ENCODE measurements around the gene PHYKPL.

DNA sequence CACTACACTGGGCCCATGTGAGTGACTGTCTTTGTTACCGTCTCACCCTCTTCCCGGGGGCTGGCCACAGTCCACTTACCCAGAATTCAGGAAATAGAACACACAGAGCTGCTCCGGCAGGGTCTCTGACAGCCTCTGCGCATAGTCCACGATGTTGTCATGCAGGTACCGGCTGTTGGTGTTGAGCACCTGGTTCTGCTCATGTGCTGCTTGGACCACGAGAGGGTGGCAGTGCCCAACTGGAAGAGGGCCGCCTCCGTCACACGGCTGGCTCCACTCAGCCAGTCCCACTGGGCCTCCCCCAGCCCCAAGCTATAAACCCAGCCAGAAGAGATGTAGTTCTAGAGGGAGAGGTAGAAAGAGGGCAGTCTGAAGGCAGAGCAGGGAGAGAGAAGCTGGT is 2.7 kb downstream of the PHYKPL start:
- TF ChIP-seq POLR2A (IDR thresholded peaks at IDR 0.05) (no peak), CTCF (IDR thresholded peaks at IDR 0.05) (no peak)

All from prostate gland (tissue), 2 donors.